Measurements from ENCODE around the gene CELSR3. TPM values are rescaled to one million over a fixed set of nuclear protein-coding genes. Genes with fewer than 3 reads are reported as not detected.

CELSR3 gene
- total RNA-seq, 1 experiment from 2014 or later = 23.9 TPM

- Histone ChIP-seq H3T11ph (ENCODE audit: low read length) (no peak overlapping the region), H3K18ac (ENCODE audit: insufficient read length, low read depth, low read length) (no peak overlapping the region), H2BK12ac (ENCODE audit: insufficient read length, low read depth, low read length) (no peak overlapping the region), H3K23me2 (ENCODE audit: insufficient read length, low read depth, low read length, poor library complexity, severe bottlenecking) (peaks cover 8% of the 10 kb centered on the region), H3K9me3 (ENCODE audit: control insufficient read depth, low read depth, low read length) (no peaks in the 10 kb centered on the region), H3K4ac (ENCODE audit: low read depth, low read length) (no peak overlapping the region), H4K8ac (replicated peaks; ENCODE audit: insufficient read length, low read depth, low read length) (no peak overlapping the region), H3K23ac (ENCODE audit: insufficient read length, low read depth, low read length) (no peak overlapping the region), H3K14ac (ENCODE audit: insufficient read depth, low read length) (no peak overlapping the region), H4K91ac (ENCODE audit: insufficient read length, low read depth, low read length) (no peak overlapping the region), H2BK120ac (ENCODE audit: low read depth, low read length, poor library complexity, severe bottlenecking) (no peak overlapping the region), H3K27me3 (ENCODE audit: insufficient read depth, low read length) (no peaks in the 10 kb centered on the region), H2BK15ac (ENCODE audit: low read depth, low read length) (no peak overlapping the region), H3K56ac (ENCODE audit: insufficient read length, low read depth, low read length) (no peak overlapping the region), H3K9ac (ENCODE audit: extremely low read depth, insufficient read length, low read length) (no peak overlapping the region), H3K4me1 (ENCODE audit: insufficient read depth, low read length) (peaks cover 4% of the 10 kb centered on the region; the same call in 1 of the 2 replicates), H3K4me2 (ENCODE audit: insufficient read depth, insufficient read length, low read length) (no peak overlapping the region), H3K79me1 (ENCODE audit: insufficient read depth, low read depth, low read length, poor library complexity, severe bottlenecking) (no peaks in the 10 kb centered on the region), H2AFZ (ENCODE audit: low read length) (no peak overlapping the region), H3K79me2 (ENCODE audit: insufficient read depth, low read length) (peaks cover 3% of the 10 kb centered on the region; the same call in 1 of the 2 replicates), H2AK5ac (ENCODE audit: insufficient read length, low read length) (no peak overlapping the region), H4K5ac (ENCODE audit: insufficient read length, low read depth, low read length) (no peak overlapping the region), H3K27ac (ENCODE audit: insufficient read length, low read depth, low read length) (no peak overlapping the region), H2BK20ac (ENCODE audit: low read depth, low read length, poor library complexity, severe bottlenecking) (no peak overlapping the region), H2BK5ac (ENCODE audit: insufficient read length, low read length) (no peak overlapping the region), H4K20me1 (ENCODE audit: control insufficient read depth, insufficient read depth, insufficient read length) (no peaks in the 10 kb centered on the region)
- TF ChIP-seq CTCF (conservative IDR thresholded peaks at IDR 0.05) = no peak
- Mint-ChIP-seq H3K9me3 (no peaks in the 10 kb centered on the region), H3K27me3 (ENCODE audit: low read depth) (no peaks in the 10 kb centered on the region; the same call in 1 of the 2 replicates), H3K27ac (no peak overlapping the region; a peak in 1 of 7 replicates), H3K36me3 (ENCODE audit: insufficient read depth in 1 of 3, low read depth in 3 of 3) (peaks cover 40 to 67% (median 53%) of the 10 kb centered on the region in 3 experiments), H3K4me1 (peaks cover 16 to 21% of the 10 kb centered on the region in 2 experiments), H3K4me3 (no peak overlapping the region)
- no peak for DNase-seq
- no CpG with 5 or more reads among the region's 3 CpGs for WGBS (ENCODE audit: extremely low coverage, insufficient read length, low lambda C conversion rate)
Measured at GRCh38 chr3:48688737-48689075, 26.0 kb upstream of the CELSR3 start.

Data from H9 (cell line).